HEK293T (cell line): ENCODE results near the gene TRIM28.

Experiments used
- ELF4 ChIP-seq: fragments of 450-650 bp; IDR thresholded peaks from 2 replicates; pipeline ENCODE4 v1.6.1; 2017; ENCODE audit warnings: antibody characterized with exemption
- FOXK2 ChIP-seq: fragments of 450-650 bp; IDR thresholded peaks from 2 replicates; pipeline ENCODE4 v1.6.1; 2016; ENCODE audit warnings: mild to moderate bottlenecking
- SP1 ChIP-seq: fragments of 450-650 bp; IDR thresholded peaks from 2 replicates; pipeline ENCODE4 v1.6.1; 2017

DNA sequence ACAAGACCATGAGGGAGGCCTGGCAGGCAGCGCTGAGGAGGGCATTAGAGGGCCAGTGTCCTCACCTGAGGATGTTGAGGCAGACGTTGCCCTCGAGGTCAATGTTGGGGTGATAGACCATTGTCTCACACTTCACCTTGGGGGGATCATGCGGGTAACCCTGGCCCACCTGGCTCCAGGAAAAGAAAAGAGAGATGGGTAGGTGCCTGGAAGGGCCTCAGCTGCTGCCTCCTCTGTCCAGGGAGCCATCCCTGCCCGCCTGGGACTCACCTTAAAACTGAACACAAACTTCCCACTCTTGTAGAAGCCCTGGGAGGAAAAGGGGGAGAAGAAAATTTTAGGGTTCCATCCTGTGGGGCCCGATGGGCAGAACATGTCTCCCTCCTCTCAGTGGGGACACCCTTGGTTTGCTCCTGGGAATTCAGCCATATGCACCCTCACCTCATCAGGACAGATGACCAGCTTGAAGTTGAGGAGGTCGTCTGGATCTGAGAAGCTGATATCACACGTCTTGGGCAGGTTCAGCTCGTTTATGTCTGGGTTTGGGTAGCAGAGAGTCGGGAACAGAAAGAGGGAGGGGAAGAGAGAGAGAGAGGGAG is 12.9 kb downstream of the TRIM28 start:
- TF ChIP-seq FOXK2: no peak
- TF ChIP-seq ELF4: no peak
- no peak for TF ChIP-seq SP1
